A673 (cell line): ENCODE results near the gene PPARG. TPM values are rescaled to one million over a fixed set of nuclear protein-coding genes. Genes with fewer than 3 reads are reported as not detected.

ENCODE experiments used
- BruUV-seq: library from RNA; stranded (reverse); fragments of 400-500 nt; replicated peaks from 2 replicates; lab custom pipeline; 2021; lab: Mats Ljungman, UMichigan
- CTCF ChIA-PET: fragments of 300-600 bp; sonication (Branson Sonifier 250); formaldehyde crosslinking; loops from one replicate; lab custom pipeline; 2022; ENCODE audit warnings: antibody characterized with exemption; lab: Charles Lee
- POLR2A ChIA-PET: fragments of 300-600 bp; sonication (Branson Sonifier 250); formaldehyde crosslinking; loops from one replicate; lab custom pipeline; 2022; ENCODE audit warnings: antibody characterized with exemption; ENCODE audit not compliant: low non-redundant PET; lab: Charles Lee
- DNase-seq: peaks from one replicate; pipeline ENCODE4 v3.0.0-alpha.2; 2015; ENCODE audit warnings: low spot score
- H3K27ac ChIP-seq: fragments of 200-600 bp; sonication (generic); 2 replicates; pipeline ENCODE4 v1.5.1; 2016; ENCODE audit warnings: mixed run types, low read depth, mild to moderate bottlenecking, mixed read lengths, antibody characterized with exemption, low read length; ENCODE audit not compliant: poor library complexity, severe bottlenecking
- H3K27me3 ChIP-seq: fragments of 200-600 bp; sonication (generic); replicated peaks from 2 replicates; pipeline ENCODE4 v1.6.1; 2017; ENCODE audit warnings: mixed run types, low read depth, mild to moderate bottlenecking, mixed read lengths, antibody characterized with exemption, low read length; ENCODE audit not compliant: insufficient read depth, poor library complexity
- H3K36me3 ChIP-seq: fragments of 200-600 bp; sonication (generic); 2 replicates; pipeline ENCODE4 v1.6.1; 2016; ENCODE audit warnings: mixed run types, mild to moderate bottlenecking, mixed read lengths, antibody characterized with exemption, low read length; ENCODE audit not compliant: insufficient read depth, poor library complexity, severe bottlenecking
- H3K4me1 ChIP-seq: fragments of 200-600 bp; sonication (generic); 2 replicates; pipeline ENCODE4 v1.6.1; 2017; ENCODE audit warnings: mixed run types, mild to moderate bottlenecking, mixed read lengths, antibody characterized with exemption, low read length; ENCODE audit not compliant: insufficient read depth, poor library complexity, severe bottlenecking
- H3K4me3 ChIP-seq: fragments of 200-600 bp; sonication (generic); 2 replicates; pipeline ENCODE4 v1.5.1; 2016; ENCODE audit warnings: low read depth, mixed run types, mild to moderate bottlenecking, mixed read lengths, low read length; ENCODE audit not compliant: poor library complexity, severe bottlenecking
- H3K9me3 ChIP-seq: fragments of 200-600 bp; sonication (generic); 2 replicates; pipeline ENCODE4 v1.6.1; 2016; ENCODE audit warnings: mixed run types, low read depth, mild to moderate bottlenecking, mixed read lengths, antibody characterized with exemption, low read length; ENCODE audit not compliant: poor library complexity, severe bottlenecking
- EZH2 ChIP-seq: fragments of 200-600 bp; sonication (generic); IDR thresholded peaks from 2 replicates; pipeline ENCODE4 v1.6.1; 2017; ENCODE audit warnings: borderline replicate concordance, low read depth, mild to moderate bottlenecking, mixed read lengths, antibody characterized with exemption, low read length; ENCODE audit not compliant: poor library complexity, severe bottlenecking
- intact Hi-C: fragments of 100-400 bp; cut with micrococcal nuclease; formaldehyde crosslinking; loops from one replicate; pipeline ENCODE4 v1.10.0; 2022; ENCODE audit not compliant: unreplicated experiment
- total RNA-seq: library from RNA; stranded (reverse); gene quantifications from 2 replicates; pipeline ENCODE4 v1.2.3, GENCODE V29; 2021
- TF ChIP-seq, protein P1 (sequence below): fragments of 300-800, 200-600 bp; sonication (generic); conservative IDR thresholded peaks from 2 replicates; pipeline ENCODE4 v1.5.1; 2017; ENCODE audit warnings: low read depth, mild to moderate bottlenecking, antibody characterized with exemption, low read length, moderate library complexity, mixed read lengths

PPARG gene
- total RNA-seq, 1 experiment from 2014 or later, result 0.62 TPM

GRCh38 chr3:12472000-12472610, 183.2 kb downstream of the PPARG start:
- no TSS peak for BruUV-seq
- Histone ChIP-seq H3K4me3 (no peak overlapping the region), H3K27me3 (no peaks in the 10 kb centered on the region), H3K9me3 (no peaks in the 10 kb centered on the region), H3K4me1 (no peaks in the 10 kb centered on the region), H3K36me3 (no peaks in the 10 kb centered on the region), H3K27ac (no peak overlapping the region)
- no peak for DNase-seq
- ChIA-PET POLR2A (no interaction called here), CTCF (no interaction called here)
- TF ChIP-seq EZH2, result no peak
- TF ChIP-seq, protein P1, sequence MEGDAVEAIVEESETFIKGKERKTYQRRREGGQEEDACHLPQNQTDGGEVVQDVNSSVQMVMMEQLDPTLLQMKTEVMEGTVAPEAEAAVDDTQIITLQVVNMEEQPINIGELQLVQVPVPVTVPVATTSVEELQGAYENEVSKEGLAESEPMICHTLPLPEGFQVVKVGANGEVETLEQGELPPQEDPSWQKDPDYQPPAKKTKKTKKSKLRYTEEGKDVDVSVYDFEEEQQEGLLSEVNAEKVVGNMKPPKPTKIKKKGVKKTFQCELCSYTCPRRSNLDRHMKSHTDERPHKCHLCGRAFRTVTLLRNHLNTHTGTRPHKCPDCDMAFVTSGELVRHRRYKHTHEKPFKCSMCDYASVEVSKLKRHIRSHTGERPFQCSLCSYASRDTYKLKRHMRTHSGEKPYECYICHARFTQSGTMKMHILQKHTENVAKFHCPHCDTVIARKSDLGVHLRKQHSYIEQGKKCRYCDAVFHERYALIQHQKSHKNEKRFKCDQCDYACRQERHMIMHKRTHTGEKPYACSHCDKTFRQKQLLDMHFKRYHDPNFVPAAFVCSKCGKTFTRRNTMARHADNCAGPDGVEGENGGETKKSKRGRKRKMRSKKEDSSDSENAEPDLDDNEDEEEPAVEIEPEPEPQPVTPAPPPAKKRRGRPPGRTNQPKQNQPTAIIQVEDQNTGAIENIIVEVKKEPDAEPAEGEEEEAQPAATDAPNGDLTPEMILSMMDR, result no peak
- intact Hi-C loops, result no loop called here

- DNase-seq, result no peak
- H3K4me1 ChIP-seq, result no peaks in the 10 kb centered on the region
- no peaks in the 10 kb centered on the region for H3K27me3 ChIP-seq
- no peak overlapping the region for H3K4me3 ChIP-seq
- BruUV-seq, result no TSS peak
- intact Hi-C loops, result no loop called here
- ChIA-PET POLR2A (no interaction called here), CTCF (no interaction called here)
- no peaks in the 10 kb centered on the region for H3K36me3 ChIP-seq
- H3K27ac ChIP-seq, result no peak overlapping the region
- H3K9me3 ChIP-seq, result no peaks in the 10 kb centered on the region
- TF ChIP-seq, protein P1, result no peak
- TF ChIP-seq EZH2, result no peak
Measured at GRCh38 chr3:12472796-12473195, 183.9 kb downstream of the PPARG start.

GRCh38 chr3:12473511-12473910, 184.6 kb downstream of the PPARG start:
- CTCF ChIA-PET, result no interaction called here
- Histone ChIP-seq H3K27me3 (no peaks in the 10 kb centered on the region), H3K4me3 (no peak overlapping the region), H3K9me3 (no peaks in the 10 kb centered on the region), H3K4me1 (no peaks in the 10 kb centered on the region), H3K36me3 (no peaks in the 10 kb centered on the region), H3K27ac (no peak overlapping the region)
- no TSS peak for BruUV-seq
- POLR2A ChIA-PET, result no interaction called here
- TF ChIP-seq, protein P1, result no peak
- intact Hi-C loops, result no loop called here
- no peak for DNase-seq
